Measurements from ENCODE around the gene GNAT3. TPM values are rescaled to one million over a fixed set of nuclear protein-coding genes. Genes with fewer than 3 reads are reported as not detected.

Gene GNAT3
- total and polyA plus RNA-seq, 2 experiments from 2014 or later, result not detected

- Histone ChIP-seq H3K4me2 (no peak overlapping the region), H3K27me3 (no peaks in the 10 kb centered on the region), H2AFZ (no peak overlapping the region), H3K4me1 (ENCODE audit: insufficient read depth) (no peaks in the 10 kb centered on the region), H3K9me2 (replicated peaks; ENCODE audit: insufficient read depth) (no peaks in the 10 kb centered on the region), H3K36me3 (replicated peaks; ENCODE audit: insufficient read depth, low read depth) (no peaks in the 10 kb centered on the region), H3K79me2 (no peaks in the 10 kb centered on the region), H3K9me3 (ENCODE audit: low read depth) (no peaks in the 10 kb centered on the region), H3K4me3 (no peak overlapping the region), H3K27ac (no peak overlapping the region), H4K20me1 (ENCODE audit: insufficient read depth, poor library complexity, severe bottlenecking) (no peaks in the 10 kb centered on the region)
- TF ChIP-seq CTCF (IDR thresholded peaks at IDR 0.05; ENCODE audit: poor library complexity) (no peak), EZH2 (IDR thresholded peaks at IDR 0.05; ENCODE audit: borderline replicate concordance) (no peak), EZH2phosphoT487 (IDR thresholded peaks at IDR 0.05; ENCODE audit: low read depth, severe bottlenecking, unreplicated experiment) (no peak)
- 91% methylated on average over 1 of the region's 1 CpG for WGBS (ENCODE audit: low lambda C conversion rate, missing lambda C conversion rate)
- no peak for DNase-seq (ENCODE audit: low spot score)
These were observed 18.3 kb upstream of the GNAT3 start for GRCh38 chr7:80530136-80530535.

GRCh38 chr7:80529362-80529761, 17.5 kb upstream of the GNAT3 start:
- Histone ChIP-seq H3K4me1 (ENCODE audit: insufficient read depth) (no peaks in the 10 kb centered on the region), H4K20me1 (ENCODE audit: insufficient read depth, poor library complexity, severe bottlenecking) (no peaks in the 10 kb centered on the region), H3K27ac (no peak overlapping the region), H3K4me2 (no peak overlapping the region), H3K9me3 (ENCODE audit: low read depth) (no peaks in the 10 kb centered on the region), H3K27me3 (no peaks in the 10 kb centered on the region), H3K79me2 (no peaks in the 10 kb centered on the region), H3K9me2 (replicated peaks; ENCODE audit: insufficient read depth) (no peaks in the 10 kb centered on the region), H3K36me3 (replicated peaks; ENCODE audit: insufficient read depth, low read depth) (no peaks in the 10 kb centered on the region), H2AFZ (no peak overlapping the region), H3K4me3 (no peak overlapping the region)
- no peak for DNase-seq (ENCODE audit: low spot score)
- 93% methylated on average over 4 of the region's 4 CpGs for WGBS (ENCODE audit: low lambda C conversion rate, missing lambda C conversion rate)
- no peak for TF ChIP-seq EZH2 (IDR thresholded peaks at IDR 0.05; ENCODE audit: borderline replicate concordance)
- no peak for TF ChIP-seq EZH2phosphoT487 (IDR thresholded peaks at IDR 0.05; ENCODE audit: low read depth, severe bottlenecking, unreplicated experiment)
- no peak for TF ChIP-seq CTCF (IDR thresholded peaks at IDR 0.05; ENCODE audit: poor library complexity)

GRCh38 chr7:80528689-80529088, 16.8 kb upstream of the GNAT3 start:
- TF ChIP-seq EZH2phosphoT487 (IDR thresholded peaks at IDR 0.05; ENCODE audit: low read depth, severe bottlenecking, unreplicated experiment), result no peak
- TF ChIP-seq CTCF (IDR thresholded peaks at IDR 0.05; ENCODE audit: poor library complexity), result no peak
- TF ChIP-seq EZH2 (IDR thresholded peaks at IDR 0.05; ENCODE audit: borderline replicate concordance), result no peak
- H3K4me3 ChIP-seq, result no peak overlapping the region
- no peaks in the 10 kb centered on the region for H3K36me3 ChIP-seq (replicated peaks; ENCODE audit: insufficient read depth, low read depth)
- no peak overlapping the region for H3K4me2 ChIP-seq
- no peak overlapping the region for H3K27ac ChIP-seq
- no peak for DNase-seq (ENCODE audit: low spot score)
- no peaks in the 10 kb centered on the region for H3K27me3 ChIP-seq
- H3K79me2 ChIP-seq, result no peaks in the 10 kb centered on the region
- H4K20me1 ChIP-seq (ENCODE audit: insufficient read depth, poor library complexity, severe bottlenecking), result no peaks in the 10 kb centered on the region
- H3K9me2 ChIP-seq (replicated peaks; ENCODE audit: insufficient read depth), result no peaks in the 10 kb centered on the region
- H2AFZ ChIP-seq, result no peak overlapping the region
- H3K9me3 ChIP-seq (ENCODE audit: low read depth), result no peaks in the 10 kb centered on the region
- H3K4me1 ChIP-seq (ENCODE audit: insufficient read depth), result no peaks in the 10 kb centered on the region
- WGBS (ENCODE audit: low lambda C conversion rate, missing lambda C conversion rate), result 95% methylated on average over 2 of the region's 2 CpGs

GRCh38 chr7:80526472-80526871, 14.6 kb upstream of the GNAT3 start:
- H2AFZ ChIP-seq, result no peak overlapping the region
- H3K4me2 ChIP-seq, result no peak overlapping the region
- no peaks in the 10 kb centered on the region for H4K20me1 ChIP-seq (ENCODE audit: insufficient read depth, poor library complexity, severe bottlenecking)
- H3K4me1 ChIP-seq (ENCODE audit: insufficient read depth), result no peaks in the 10 kb centered on the region
- H3K27ac ChIP-seq, result no peak overlapping the region
- H3K27me3 ChIP-seq, result no peaks in the 10 kb centered on the region
- DNase-seq (ENCODE audit: low spot score), result no peak
- no peaks in the 10 kb centered on the region for H3K79me2 ChIP-seq
- no peak for TF ChIP-seq EZH2 (IDR thresholded peaks at IDR 0.05; ENCODE audit: borderline replicate concordance)
- no peak for TF ChIP-seq EZH2phosphoT487 (IDR thresholded peaks at IDR 0.05; ENCODE audit: low read depth, severe bottlenecking, unreplicated experiment)
- TF ChIP-seq CTCF (IDR thresholded peaks at IDR 0.05; ENCODE audit: poor library complexity), result no peak
- H3K9me2 ChIP-seq (replicated peaks; ENCODE audit: insufficient read depth), result no peaks in the 10 kb centered on the region
- no peaks in the 10 kb centered on the region for H3K9me3 ChIP-seq (ENCODE audit: low read depth)
- WGBS (ENCODE audit: low lambda C conversion rate, missing lambda C conversion rate), result 93% methylated on average over 4 of the region's 4 CpGs
- H3K4me3 ChIP-seq, result no peak overlapping the region
- H3K36me3 ChIP-seq (replicated peaks; ENCODE audit: insufficient read depth, low read depth), result no peaks in the 10 kb centered on the region
